HepG2 (cell line): ENCODE results near the gene LIPT1. TPM values are rescaled to one million over a fixed set of nuclear protein-coding genes. Genes with fewer than 3 reads are reported as not detected.

Experiments
- ARNT ChIP-seq: fragments of 450-650 bp; IDR thresholded peaks from 2 replicates; pipeline ENCODE4 v1.6.1; 2017
- CBX2 ChIP-seq, 2 experiments: fragments of 200-600 bp in 1 of 2; sonication (generic); formaldehyde crosslinking in 1 of 2; IDR thresholded peaks; 2 replicates each; pipeline versions ENCODE4 v1.7.0 to v1.8.1; 2018 to 2022; ENCODE audit warnings: low read depth in 2 of 2, low read length in 1 of 2, mild to moderate bottlenecking in 1 of 2, missing genetic modification reagents in 1 of 2
- FOXK1 ChIP-seq: sonication (generic); formaldehyde crosslinking; IDR thresholded peaks from 2 replicates; pipeline ENCODE4 v1.4.0; 2020; ENCODE audit warnings: low read depth, missing genetic modification reagents, borderline replicate concordance
- MBNL3 ChIP-seq: fragments of 250-450 bp; sonication (Bioruptor Pico); conservative IDR thresholded peaks from 2 replicates; pipeline ENCODE4 v1.8.0; 2022; ENCODE audit warnings: mild to moderate bottlenecking, inconsistent platforms
- RAD51 ChIP-seq: fragments of 450-650 bp; IDR thresholded peaks from 2 replicates; pipeline ENCODE4 v1.6.1; 2016; ENCODE audit warnings: borderline replicate concordance
- RFX1 ChIP-seq: fragments of 450-650 bp; IDR thresholded peaks from 2 replicates; pipeline ENCODE4 v1.6.1; 2017
- RFX5 ChIP-seq: IDR thresholded peaks from 2 replicates; pipeline ENCODE4 v1.6.1; 2011; ENCODE audit warnings: low read depth, low read length, improper control_type of control experiment
- ZNF10 ChIP-seq: sonication (generic); formaldehyde crosslinking; IDR thresholded peaks from 2 replicates; pipeline ENCODE4 v1.4.0; 2020; ENCODE audit warnings: mild to moderate bottlenecking, low read depth, missing genetic modification reagents, borderline replicate concordance
- ZNF335 ChIP-seq: sonication (generic); formaldehyde crosslinking; IDR thresholded peaks from 2 replicates; pipeline ENCODE4 v1.4.0; 2020; ENCODE audit warnings: missing genetic modification reagents
- ZNF343 ChIP-seq: sonication (generic); formaldehyde crosslinking; IDR thresholded peaks from 2 replicates; pipeline ENCODE4 v1.4.0; 2020; ENCODE audit warnings: mild to moderate bottlenecking, missing genetic modification reagents
- polyA plus RNA-seq, 8 experiments: library from polyadenylated mRNA; depleted of rRNA in 3 of 8; stranded (reverse) in 7 of 8; unstranded in 1 of 8; fragments of >200 nt; fragmentation: Illumina TruSeq in 4 of 8; extraction: Trizol in 4 of 8; gene quantifications; 2 replicates each; pipeline versions ENCODE4 v1.2.1 to v1.2.3, GENCODE V29; 2011 to 2016; ENCODE audit warnings: low read depth in 4 of 8, missing spikeins in 1 of 8, mixed read lengths in 1 of 8; ENCODE audit not compliant: insufficient read depth in 1 of 8
- total RNA-seq, 5 experiments: library from RNA; depleted of rRNA; stranded (reverse); fragments of >200 nt; fragmentation: Illumina TruSeq; extraction: Trizol; gene quantifications; 2 replicates each; pipeline ENCODE4 v1.2.3, GENCODE V29; 2016; ENCODE audit warnings: low read depth in 1 of 5
- TF ChIP-seq, protein P1 (sequence below), 2 experiments: sonication (generic) in 1 of 2; formaldehyde crosslinking in 1 of 2; IDR thresholded peaks; 2 replicates each; pipeline versions ENCODE4 v1.6.1 to v1.9.0; 2014 to 2022; ENCODE audit warnings: antibody characterized with exemption in 1 of 2, borderline replicate concordance in 1 of 2, inconsistent platforms in 1 of 2, low read depth in 1 of 2, missing genetic modification reagents in 1 of 2
- TF ChIP-seq, protein P2 (sequence below): fragments of 450-650 bp; IDR thresholded peaks from 2 replicates; pipeline ENCODE4 v1.6.1; 2017; ENCODE audit warnings: mild to moderate bottlenecking
- TF ChIP-seq, protein P3 (sequence below): sonication (generic); formaldehyde crosslinking; IDR thresholded peaks from 2 replicates; pipeline ENCODE4 v1.8.1; 2022; ENCODE audit warnings: low read depth, mild to moderate bottlenecking, missing genetic modification reagents

LIPT1 gene
- total and polyA plus RNA-seq, 2 of the 13 experiments (the other 11 are each of a cell fraction or from before 2014, with no cell fraction given), result 8.0 to 9.6 TPM

GRCh38 chr2:99141110-99142108, 13.4 kb upstream of the LIPT1 start, which contains the start of gene C2orf15 (continued):
- TF ChIP-seq, protein P1, sequence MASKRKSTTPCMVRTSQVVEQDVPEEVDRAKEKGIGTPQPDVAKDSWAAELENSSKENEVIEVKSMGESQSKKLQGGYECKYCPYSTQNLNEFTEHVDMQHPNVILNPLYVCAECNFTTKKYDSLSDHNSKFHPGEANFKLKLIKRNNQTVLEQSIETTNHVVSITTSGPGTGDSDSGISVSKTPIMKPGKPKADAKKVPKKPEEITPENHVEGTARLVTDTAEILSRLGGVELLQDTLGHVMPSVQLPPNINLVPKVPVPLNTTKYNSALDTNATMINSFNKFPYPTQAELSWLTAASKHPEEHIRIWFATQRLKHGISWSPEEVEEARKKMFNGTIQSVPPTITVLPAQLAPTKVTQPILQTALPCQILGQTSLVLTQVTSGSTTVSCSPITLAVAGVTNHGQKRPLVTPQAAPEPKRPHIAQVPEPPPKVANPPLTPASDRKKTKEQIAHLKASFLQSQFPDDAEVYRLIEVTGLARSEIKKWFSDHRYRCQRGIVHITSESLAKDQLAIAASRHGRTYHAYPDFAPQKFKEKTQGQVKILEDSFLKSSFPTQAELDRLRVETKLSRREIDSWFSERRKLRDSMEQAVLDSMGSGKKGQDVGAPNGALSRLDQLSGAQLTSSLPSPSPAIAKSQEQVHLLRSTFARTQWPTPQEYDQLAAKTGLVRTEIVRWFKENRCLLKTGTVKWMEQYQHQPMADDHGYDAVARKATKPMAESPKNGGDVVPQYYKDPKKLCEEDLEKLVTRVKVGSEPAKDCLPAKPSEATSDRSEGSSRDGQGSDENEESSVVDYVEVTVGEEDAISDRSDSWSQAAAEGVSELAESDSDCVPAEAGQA (IDR thresholded peaks at IDR 0.05; ENCODE audit: low read depth), result peak; percentile 29; the same call in 1 of the 2 replicates
- TF ChIP-seq, protein P1 (CRISPR knock-in tag; IDR thresholded peaks at IDR 0.05; ENCODE audit: borderline replicate concordance), result 0 out of 2 replicates have a peak, but pooled peaks have one; percentile 71
- TF ChIP-seq MBNL3, result no peak
- TF ChIP-seq, protein P2, sequence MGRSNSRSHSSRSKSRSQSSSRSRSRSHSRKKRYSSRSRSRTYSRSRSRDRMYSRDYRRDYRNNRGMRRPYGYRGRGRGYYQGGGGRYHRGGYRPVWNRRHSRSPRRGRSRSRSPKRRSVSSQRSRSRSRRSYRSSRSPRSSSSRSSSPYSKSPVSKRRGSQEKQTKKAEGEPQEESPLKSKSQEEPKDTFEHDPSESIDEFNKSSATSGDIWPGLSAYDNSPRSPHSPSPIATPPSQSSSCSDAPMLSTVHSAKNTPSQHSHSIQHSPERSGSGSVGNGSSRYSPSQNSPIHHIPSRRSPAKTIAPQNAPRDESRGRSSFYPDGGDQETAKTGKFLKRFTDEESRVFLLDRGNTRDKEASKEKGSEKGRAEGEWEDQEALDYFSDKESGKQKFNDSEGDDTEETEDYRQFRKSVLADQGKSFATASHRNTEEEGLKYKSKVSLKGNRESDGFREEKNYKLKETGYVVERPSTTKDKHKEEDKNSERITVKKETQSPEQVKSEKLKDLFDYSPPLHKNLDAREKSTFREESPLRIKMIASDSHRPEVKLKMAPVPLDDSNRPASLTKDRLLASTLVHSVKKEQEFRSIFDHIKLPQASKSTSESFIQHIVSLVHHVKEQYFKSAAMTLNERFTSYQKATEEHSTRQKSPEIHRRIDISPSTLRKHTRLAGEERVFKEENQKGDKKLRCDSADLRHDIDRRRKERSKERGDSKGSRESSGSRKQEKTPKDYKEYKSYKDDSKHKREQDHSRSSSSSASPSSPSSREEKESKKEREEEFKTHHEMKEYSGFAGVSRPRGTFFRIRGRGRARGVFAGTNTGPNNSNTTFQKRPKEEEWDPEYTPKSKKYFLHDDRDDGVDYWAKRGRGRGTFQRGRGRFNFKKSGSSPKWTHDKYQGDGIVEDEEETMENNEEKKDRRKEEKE, result no peak
- peak; percentile 94 for TF ChIP-seq ZNF343 (CRISPR knock-in tag)
- TF ChIP-seq RAD51, result no peak
- TF ChIP-seq RFX1, result peak; percentile 95
- TF ChIP-seq, protein P3, sequence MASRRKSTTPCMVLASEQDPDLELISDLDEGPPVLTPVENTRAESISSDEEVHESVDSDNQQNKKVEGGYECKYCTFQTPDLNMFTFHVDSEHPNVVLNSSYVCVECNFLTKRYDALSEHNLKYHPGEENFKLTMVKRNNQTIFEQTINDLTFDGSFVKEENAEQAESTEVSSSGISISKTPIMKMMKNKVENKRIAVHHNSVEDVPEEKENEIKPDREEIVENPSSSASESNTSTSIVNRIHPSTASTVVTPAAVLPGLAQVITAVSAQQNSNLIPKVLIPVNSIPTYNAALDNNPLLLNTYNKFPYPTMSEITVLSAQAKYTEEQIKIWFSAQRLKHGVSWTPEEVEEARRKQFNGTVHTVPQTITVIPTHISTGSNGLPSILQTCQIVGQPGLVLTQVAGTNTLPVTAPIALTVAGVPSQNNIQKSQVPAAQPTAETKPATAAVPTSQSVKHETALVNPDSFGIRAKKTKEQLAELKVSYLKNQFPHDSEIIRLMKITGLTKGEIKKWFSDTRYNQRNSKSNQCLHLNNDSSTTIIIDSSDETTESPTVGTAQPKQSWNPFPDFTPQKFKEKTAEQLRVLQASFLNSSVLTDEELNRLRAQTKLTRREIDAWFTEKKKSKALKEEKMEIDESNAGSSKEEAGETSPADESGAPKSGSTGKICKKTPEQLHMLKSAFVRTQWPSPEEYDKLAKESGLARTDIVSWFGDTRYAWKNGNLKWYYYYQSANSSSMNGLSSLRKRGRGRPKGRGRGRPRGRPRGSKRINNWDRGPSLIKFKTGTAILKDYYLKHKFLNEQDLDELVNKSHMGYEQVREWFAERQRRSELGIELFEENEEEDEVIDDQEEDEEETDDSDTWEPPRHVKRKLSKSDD (CRISPR knock-in tag), result peak; percentile 78
- TF ChIP-seq ZNF10 (CRISPR knock-in tag), result no peak
- peak; percentile 75; the same call in 1 of the 2 replicates for TF ChIP-seq FOXK1
- no peak for TF ChIP-seq ARNT
- TF ChIP-seq CBX2 (IDR thresholded peaks at IDR 0.05; ENCODE audit: low read depth, low read length), result no peak
- no peak for TF ChIP-seq CBX2 (CRISPR knock-in tag; IDR thresholded peaks at IDR 0.05; ENCODE audit: low read depth)
- TF ChIP-seq RFX5, result no peak
- peak; percentile 66 for TF ChIP-seq ZNF335 (CRISPR knock-in tag)
